Heart left ventricle (tissue), 13 donors: ENCODE data around the gene KIF26B.

Source experiments
- POLR2A ChIP-seq, 2 donors: fragments of 450-650 bp; IDR thresholded peaks; one replicate each; pipeline ENCODE4 v1.6.1; 2017; ENCODE audit warnings: antibody characterized with exemption in 2 of 2, mild to moderate bottlenecking in 2 of 2, moderate library complexity in 2 of 2
- TF ChIP-seq, protein P1 (sequence below), 12 donors: fragments of 200-600 bp; sonication (generic) in 4 of 12; IDR thresholded peaks; one replicate each; pipeline versions ENCODE4 v1.5.0 to v1.8.0; 2018 to 2022; ENCODE audit warnings: antibody characterized with exemption in 12 of 12, mild to moderate bottlenecking in 5 of 12
- donor health status: ischemic (EF 13 %, LVEDD 7.1; RV severe dilation, severe dysfunction).
- donor health status: DM: no; HTN: yes; CAD: no.
- donor health status: DM: no; HTN: no; CAD: no.
- donor health status: ischemic (EF 25% LVEDD 6.9; RV normal size, moderate dysfunction).
- donor health status: ischemic (EF 25% LVEDD 5.7; RV mildly dilated, moderate dysfunction).
- donor health status: ischemic (EF 35%, LVEDD 5.7; RV mildly dilated, moderate dysfunction).
- donor health status: nonischemic (EF 11% LVEDD 7.7; RV severe dilation, severe dysfunction).
- donor health status: DM: yes; HTN: yes; CAD: no.
- donor health status: PGD.
- donor health status: ischemic (EF 29% LVEDD 5.4; RV normal size, mild dysfunction).
- donor health status: nonischemic (EF 23%, LVEDD 6.1; RV moderate dilation, normal function).

DNA sequence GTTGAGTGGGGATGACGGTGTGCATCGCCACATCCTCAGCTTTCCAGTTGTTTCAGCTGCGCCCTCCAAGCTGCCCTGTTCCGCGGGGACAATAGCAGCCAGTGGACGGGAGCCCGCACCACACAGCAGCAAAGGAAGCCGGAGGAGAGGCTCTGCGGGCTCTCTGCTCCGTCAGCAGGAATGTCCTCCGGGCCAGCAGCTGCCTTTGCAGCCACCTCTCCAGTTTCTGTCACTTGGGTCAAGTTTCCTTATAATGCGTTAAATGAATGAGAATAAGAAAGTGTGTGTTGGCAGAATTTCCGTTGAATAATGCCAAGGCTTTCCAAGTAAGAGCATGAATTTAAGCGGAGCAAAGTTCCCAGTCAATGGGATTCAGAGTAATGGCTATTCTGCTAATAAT, 263.3 kb downstream of the KIF26B start:
- no peak for TF ChIP-seq POLR2A (IDR thresholded peaks at IDR 0.05)
- TF ChIP-seq, protein P1, sequence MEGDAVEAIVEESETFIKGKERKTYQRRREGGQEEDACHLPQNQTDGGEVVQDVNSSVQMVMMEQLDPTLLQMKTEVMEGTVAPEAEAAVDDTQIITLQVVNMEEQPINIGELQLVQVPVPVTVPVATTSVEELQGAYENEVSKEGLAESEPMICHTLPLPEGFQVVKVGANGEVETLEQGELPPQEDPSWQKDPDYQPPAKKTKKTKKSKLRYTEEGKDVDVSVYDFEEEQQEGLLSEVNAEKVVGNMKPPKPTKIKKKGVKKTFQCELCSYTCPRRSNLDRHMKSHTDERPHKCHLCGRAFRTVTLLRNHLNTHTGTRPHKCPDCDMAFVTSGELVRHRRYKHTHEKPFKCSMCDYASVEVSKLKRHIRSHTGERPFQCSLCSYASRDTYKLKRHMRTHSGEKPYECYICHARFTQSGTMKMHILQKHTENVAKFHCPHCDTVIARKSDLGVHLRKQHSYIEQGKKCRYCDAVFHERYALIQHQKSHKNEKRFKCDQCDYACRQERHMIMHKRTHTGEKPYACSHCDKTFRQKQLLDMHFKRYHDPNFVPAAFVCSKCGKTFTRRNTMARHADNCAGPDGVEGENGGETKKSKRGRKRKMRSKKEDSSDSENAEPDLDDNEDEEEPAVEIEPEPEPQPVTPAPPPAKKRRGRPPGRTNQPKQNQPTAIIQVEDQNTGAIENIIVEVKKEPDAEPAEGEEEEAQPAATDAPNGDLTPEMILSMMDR (IDR thresholded peaks at IDR 0.05) = no peak
